Measurements from ENCODE around the gene PAGE2. TPM values are rescaled to one million over a fixed set of nuclear protein-coding genes. Genes with fewer than 3 reads are reported as not detected.

Gene PAGE2, protein sequence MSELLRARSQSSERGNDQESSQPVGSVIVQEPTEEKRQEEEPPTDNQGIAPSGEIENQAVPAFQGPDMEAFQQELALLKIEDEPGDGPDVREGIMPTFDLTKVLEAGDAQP
- total RNA-seq, result not detected in 2 replicates

DNA sequence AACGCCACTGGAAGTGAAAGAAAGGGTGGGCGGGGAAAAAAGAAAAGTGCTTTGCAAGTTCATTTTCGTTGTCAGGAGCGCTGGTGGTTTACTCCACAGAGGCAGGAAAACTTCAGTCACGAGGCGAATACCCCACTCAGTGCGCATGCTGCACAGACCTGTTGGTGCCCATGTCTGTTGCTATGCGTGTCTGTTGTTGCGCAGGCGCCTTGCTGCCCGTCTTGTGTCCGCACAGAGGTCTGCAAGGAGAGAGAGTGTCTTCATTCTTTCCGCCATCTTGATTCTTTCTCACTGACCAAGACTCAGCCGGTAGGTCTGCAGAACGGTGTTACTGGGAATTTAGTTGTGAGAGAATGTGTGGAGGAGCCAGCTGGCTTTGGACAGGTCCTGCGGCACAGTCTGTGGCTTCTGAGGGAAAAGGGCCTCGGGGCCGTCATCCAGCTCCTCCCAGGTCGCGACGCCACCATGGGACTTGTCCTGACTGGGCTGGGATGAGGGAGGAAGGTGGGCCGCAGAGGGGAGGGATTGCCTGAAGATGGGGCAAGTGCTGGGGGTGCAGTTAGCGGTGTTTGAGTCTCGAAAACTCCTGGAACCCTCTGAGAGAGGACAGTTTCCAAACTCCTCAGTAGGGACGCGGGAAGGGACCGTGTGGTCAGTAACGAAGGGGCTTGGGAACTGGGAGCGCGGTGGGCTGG, at the start of gene PAGE2:
PAGE2 (plus strand) TSS at position 224 of the 695 bp plus-strand sequence. CDS start 1,003 bp downstream, outside the sequence.

DNA sequence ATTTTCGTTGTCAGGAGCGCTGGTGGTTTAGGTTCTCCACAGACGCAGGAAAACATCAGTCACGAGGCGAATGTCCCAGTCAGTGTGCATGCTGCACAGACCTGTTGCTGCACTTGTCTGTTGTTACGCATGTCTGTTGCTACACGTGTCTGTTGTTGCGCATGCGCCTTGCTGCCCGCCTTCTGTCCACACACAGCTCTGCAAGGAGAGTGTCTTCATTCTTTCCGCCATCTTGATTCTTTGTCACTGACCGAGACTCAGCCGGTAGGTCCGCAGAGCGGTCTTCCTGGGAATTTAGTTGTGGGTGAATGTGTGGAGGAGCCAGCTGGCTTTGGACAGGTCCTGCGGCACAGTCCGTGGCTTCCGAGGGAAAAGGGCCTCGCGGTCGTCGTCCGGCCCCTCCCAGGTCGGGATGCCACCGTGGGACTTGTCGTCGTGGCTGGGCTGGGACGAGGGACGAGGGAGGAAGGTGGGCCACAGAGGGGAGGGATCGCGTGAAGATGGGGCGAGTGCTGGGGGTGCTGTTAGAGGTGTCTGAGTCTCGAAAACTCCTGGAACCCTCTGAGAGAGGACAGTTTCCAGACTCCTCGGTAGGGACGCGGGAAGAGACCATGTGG, 13.9 kb upstream of the PAGE2 start, which contains the start of gene PAGE2B:
PAGE2B (plus strand) TSS at position 180 of the 617 bp plus-strand sequence. CDS start 1,012 bp downstream, outside the sequence.

Other genes starting within 250 kb of the PAGE2 start
- gene TRO, start 168.2 kb upstream of the PAGE2 start, total RNA-seq, result 26.7 and 30.3 TPM in 2 replicates
- under 0.01 TPM in 1 of 2 replicates, not detected in the other for gene PFKFB1, start 94.8 kb upstream of the PAGE2 start, total RNA-seq
- gene APEX2, start 88.7 kb upstream of the PAGE2 start, total RNA-seq, result 5.6 and 7.6 TPM in 2 replicates
- gene ALAS2, start 58.0 kb upstream of the PAGE2 start, total RNA-seq, result not detected in 2 replicates
- gene PAGE2B, start 14.0 kb upstream of the PAGE2 start, total RNA-seq, result not detected in 2 replicates
- not detected in 2 replicates for gene PAGE5, start 131.3 kb downstream of the PAGE2 start, total RNA-seq
- not detected in 2 replicates for gene PAGE3, start 175.9 kb downstream of the PAGE2 start, total RNA-seq

Data from smooth muscle cell of the umbilical artery (primary cell).